Stimulated activated CD8-positive, alpha-beta memory T cell treated with anti-CD3 and anti-CD28 coated beads, Interleukin-15, amount 100 ng/mL, for 1 hour (primary cell): Measurements from ENCODE around the gene MB.

ENCODE experiments used
- DNase-seq: peaks from one replicate; pipeline ENCODE4 v3.0.0-alpha.2; 2020; ENCODE audit warnings: low read depth

The MB gene

GRCh38 chr22:35572556-35572955, 44.6 kb downstream of the MB start:
- DNase-seq = no peak

DNA sequence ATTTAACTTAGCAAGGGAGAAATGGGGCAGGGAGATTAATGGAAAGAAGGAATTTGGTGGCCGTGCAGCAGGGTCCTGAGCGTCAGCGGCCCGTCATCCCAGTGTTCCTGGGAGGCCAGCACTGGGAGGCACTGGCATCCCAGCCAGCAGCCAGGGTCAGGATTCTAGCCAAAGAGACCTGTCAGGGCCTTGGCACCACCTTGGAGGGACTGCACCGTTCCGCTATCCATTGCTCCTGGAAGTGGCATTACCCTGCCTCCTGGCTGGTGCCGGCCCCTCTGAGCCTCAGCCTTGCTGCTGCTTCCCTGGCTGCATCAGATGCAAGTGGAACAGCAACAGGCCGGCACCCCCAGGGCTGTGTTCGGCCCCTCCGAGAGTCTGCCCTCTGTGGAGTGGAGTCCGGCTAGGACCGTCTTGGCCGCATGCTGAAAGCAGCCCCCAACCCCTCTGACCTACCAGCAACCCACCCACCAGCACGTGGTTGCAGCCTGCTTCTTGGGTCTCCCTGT, 46.4 kb downstream of the MB start:
- DNase-seq = no peak

GRCh38 chr22:35569916-35570315, 47.2 kb downstream of the MB start:
- no peak for DNase-seq

DNA sequence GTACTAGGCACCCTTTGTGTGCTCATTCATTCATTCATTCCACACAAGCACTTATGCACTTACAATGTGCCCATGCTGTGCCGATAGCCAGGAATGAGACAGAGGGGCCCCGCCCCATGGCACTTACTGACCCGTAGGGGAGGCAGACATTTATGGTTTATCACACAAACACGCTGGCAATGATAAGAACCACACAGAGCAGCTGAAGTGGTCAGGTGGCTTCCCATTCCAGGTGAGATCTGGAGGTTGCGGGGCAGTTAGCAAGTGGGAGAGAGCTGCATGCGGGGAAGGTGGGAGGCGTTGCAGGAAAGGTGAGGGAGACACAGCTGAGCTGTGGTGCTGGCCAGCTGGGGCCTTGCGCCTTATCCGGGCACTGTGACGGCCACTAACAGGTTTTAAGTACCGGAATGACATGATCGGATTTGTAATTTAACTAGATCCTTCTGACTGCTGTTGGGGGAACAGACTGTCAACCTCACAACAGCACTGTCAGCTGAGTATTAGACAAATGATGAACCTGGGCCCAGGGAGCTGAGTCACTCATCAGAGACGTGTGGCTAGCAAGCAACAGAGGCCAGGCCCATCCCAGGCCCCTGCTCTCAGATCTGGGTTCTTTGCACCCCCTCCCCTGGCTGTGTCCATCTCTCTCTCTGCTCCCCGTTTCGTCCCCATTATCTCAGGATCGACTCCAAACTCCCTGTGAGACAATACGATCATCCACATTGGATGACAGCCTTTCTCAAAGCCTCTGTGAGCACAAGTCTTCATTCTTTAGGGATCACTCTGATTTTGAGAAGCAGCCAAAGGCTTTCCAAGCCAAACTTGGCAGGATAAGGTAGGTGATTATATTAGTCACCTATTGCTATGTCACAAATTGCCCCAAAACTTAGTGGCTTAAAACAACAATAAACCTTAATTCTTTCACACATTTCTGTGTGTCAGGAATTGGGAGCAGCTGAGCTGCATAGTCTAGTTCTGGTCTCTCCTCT, 48.1 kb downstream of the MB start:
- DNase-seq = no peak

DNA sequence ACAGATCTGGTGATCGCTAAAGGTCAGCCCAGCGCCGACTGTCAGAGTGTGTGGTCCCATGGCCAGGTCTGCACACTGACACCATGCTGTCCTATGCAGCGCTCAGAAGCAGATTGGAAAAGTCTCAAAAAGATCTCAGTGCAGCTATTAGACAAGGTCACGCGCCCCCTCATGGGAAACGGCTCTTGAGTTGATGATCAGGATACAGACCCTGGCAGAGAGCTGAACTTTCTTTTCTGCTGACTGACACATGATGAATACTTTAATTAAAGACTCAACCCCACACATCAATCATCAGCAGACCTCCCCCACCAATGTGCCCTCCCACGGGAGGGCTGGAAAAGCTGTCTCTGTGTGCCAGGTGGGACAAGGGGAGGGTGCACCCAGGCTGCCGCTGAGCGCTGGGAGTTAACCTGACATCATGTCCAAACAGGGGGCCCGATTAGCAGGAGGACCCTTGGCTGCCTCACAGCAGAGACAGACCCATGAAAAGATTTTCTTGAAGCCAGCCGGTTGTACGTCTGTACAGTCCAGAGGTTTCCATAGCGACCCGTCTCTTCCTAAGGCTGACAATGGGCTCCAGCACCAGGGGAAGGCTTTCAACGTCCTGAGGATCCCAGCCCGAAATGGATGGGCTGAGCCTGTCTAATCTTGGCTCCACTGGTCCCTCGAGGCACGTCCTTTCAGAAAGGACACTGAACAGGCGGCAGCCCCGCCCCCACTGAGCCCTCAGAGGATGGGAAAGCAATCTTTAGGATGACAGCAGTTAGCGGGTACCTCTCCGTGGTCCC, 49.6 kb downstream of the MB start:
- DNase-seq = no peak

DNA sequence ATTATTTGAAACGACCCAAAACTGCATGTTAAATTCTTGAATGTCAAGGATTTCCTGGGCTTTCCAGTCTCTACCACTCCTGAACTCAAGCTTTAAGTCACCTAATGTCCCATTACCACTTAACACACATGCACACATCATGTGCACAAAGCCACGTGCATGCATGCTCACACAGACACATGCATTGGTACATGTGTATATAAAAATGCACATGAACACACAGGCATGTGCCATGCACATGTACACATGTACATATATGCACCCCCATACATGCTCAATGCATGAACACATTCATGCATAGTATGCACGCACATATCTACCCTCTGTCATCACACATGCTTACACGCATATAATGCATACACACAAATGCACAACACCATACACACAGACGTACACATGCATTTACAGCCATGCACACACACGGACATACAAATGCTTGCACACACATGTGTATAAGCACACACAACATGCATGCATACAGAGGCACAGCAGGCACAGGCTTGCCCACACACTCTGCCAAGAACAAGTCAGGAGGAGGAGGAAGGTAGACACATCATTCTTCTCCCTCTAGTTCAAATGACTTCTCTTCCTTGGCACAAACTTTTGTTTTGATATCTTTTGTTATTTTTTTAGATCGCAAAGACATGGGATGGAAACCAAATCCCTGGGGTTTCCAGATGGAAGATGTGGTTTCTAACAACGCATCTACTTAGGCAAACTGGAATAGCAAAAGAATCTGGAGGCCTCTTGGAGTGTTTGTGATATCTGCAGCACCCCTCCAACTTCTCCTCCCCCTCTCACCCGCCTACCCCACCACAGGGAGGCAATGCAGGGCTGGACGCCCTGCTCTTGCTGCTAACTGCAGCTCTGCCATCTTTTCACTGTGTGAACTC, 51.9 kb downstream of the MB start:
- no peak for DNase-seq

DNA sequence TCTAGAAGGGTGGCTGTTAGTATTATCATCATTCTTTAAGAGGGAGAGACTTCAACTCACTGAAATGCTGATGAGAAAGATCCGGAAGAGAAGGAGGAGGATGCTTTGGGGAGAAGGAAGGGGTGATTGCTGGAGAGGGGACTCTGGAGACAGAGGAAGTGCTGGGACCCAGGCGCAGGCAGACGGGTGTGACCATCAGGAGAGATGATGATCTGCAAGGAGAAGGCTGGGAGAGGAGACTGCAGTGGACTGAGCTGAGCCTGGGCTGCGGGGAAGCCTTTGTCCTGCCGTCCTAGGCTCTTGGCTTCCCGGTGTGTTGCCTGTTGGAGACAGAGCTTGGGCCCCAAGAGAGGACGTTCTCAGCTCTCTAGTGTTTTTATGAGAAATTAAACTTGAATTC, 53.9 kb downstream of the MB start:
- DNase-seq = no peak

- no peak for DNase-seq
Observed at GRCh38 chr22:35561796-35562526, 55.2 kb downstream of the MB start.

GRCh38 chr22:35560824-35561223, 56.3 kb downstream of the MB start:
- no peak for DNase-seq

DNA sequence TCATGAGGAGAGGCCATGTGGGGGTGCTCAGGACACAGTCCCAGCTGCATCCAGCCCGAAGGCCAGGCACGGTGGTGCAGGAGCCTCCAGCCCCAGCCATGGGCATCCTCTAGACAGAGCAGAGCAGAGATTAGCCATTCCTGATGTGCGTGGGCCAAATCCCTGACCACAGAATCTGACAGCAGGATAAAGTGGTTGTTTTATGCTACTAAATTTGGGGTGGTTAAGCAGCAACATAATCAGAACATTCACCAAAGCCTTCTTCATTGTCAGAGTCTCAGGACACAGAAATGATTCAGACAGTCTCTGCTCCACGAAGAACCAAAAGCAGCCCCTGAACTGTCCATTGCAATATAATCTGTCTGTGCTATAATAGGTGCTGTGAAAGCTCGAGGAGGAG, 56.8 kb downstream of the MB start:
- no peak for DNase-seq

DNA sequence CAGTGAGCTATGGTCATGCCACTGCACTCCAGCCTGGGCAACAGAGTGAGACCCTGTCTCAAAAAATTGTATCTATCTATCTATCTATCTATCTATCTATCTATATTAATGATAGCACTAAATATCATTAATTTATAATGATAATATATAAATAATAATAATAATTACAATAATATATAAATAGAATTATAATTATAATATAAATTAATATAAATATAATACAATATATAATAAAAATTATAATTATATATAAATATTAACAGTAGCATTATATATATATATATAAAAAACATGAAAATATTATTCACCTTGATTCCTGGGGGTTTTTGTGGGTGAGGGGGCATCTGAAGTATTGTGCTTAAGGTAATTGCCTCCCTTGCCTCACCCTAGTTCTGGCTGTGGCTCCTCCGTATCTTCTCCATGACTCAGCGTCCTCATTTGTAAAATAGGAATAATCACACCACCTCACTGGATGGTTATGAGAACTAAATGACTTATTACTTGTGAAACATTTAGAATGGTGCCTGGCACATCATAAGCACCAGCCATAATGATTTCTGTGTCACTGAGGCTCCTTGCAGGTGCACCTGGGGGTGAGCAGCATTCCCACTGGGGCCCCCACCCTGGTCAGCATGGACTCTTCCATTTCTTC, 57.6 kb downstream of the MB start:
- no peak for DNase-seq

- no peak for DNase-seq
Observed at GRCh38 chr22:35558719-35559118, 58.4 kb downstream of the MB start.

GRCh38 chr22:35558031-35558430, 59.1 kb downstream of the MB start:
- DNase-seq = no peak
